HEK293T (cell line): Measurements from ENCODE around the gene PSMD10.

ENCODE experiments used
- FOXK2 ChIP-seq: fragments of 450-650 bp; IDR thresholded peaks from 2 replicates; pipeline ENCODE4 v1.6.1; 2016; ENCODE audit warnings: mild to moderate bottlenecking
- PKNOX1 ChIP-seq: fragments of 450-650 bp; IDR thresholded peaks from 2 replicates; pipeline ENCODE4 v1.6.1; 2016

- TF ChIP-seq PKNOX1 = no peak
- no peak for TF ChIP-seq FOXK2
Measured at GRCh38 chrX:108088511-108088910, 2.8 kb downstream of the PSMD10 start.
